ENCODE results near the gene CLPX.
"Not testable (repeated sequence)": the region's sequence is repeated elsewhere in the genome, so short reads cannot be mapped to it uniquely, and the experiment has no call there.

The CLPX gene

DNA sequence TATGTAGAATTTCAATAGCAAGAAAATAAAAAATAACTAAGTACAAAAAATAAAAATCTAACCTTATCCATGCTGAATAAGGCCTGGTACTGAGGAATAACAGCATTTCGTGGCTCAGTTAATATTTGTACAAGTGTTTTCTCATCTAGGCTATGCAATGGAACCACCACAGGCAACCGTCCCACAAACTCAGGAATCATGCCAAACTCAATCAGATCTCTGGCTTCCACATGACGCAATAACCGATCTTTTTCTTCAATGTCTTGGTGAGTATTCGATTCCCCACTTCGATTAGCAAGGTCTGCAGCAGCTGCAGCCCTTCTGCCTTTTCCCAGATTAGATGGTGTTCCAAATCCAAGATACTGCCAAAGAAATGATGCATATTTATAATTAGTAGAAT, 30.4 kb downstream of the CLPX start:
- TF ChIP-seq, protein P1, sequence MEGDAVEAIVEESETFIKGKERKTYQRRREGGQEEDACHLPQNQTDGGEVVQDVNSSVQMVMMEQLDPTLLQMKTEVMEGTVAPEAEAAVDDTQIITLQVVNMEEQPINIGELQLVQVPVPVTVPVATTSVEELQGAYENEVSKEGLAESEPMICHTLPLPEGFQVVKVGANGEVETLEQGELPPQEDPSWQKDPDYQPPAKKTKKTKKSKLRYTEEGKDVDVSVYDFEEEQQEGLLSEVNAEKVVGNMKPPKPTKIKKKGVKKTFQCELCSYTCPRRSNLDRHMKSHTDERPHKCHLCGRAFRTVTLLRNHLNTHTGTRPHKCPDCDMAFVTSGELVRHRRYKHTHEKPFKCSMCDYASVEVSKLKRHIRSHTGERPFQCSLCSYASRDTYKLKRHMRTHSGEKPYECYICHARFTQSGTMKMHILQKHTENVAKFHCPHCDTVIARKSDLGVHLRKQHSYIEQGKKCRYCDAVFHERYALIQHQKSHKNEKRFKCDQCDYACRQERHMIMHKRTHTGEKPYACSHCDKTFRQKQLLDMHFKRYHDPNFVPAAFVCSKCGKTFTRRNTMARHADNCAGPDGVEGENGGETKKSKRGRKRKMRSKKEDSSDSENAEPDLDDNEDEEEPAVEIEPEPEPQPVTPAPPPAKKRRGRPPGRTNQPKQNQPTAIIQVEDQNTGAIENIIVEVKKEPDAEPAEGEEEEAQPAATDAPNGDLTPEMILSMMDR (IDR thresholded peaks at IDR 0.05; ENCODE audit: low read length, missing control alignments), result no peak
- DNase-seq (ENCODE audit: low read depth), result no peak

DNA sequence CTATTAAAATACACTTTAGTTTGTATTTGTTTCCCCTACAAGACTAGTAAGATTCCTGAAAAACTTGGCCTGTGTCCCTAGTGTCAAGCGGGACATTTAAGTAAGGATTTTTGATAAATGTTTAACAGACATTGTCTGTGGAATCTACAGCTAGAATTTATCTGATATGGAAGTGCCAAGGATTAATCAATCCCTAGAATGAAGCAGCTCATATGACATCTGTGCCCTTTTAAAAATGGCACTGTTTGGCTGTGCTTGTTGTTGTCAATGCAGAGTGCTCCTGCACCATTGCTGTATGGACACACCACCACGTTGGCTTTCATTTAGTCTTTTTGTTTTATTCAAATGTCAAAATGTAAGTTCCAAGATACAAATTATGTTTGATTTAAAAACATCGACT, 37.2 kb downstream of the CLPX start:
- H3K4me3 ChIP-seq (replicated peaks; ENCODE audit: low read depth, low read length), result no peak overlapping the region
- no peak for DNase-seq (ENCODE audit: low read depth)
- TF ChIP-seq, protein P1 (IDR thresholded peaks at IDR 0.05; ENCODE audit: low read length, missing control alignments), result no peak

More for the DNA sequence above, 30.4 kb downstream of the CLPX start:
- no peak overlapping the region for H3K4me3 ChIP-seq (replicated peaks; ENCODE audit: low read depth, low read length)

- no peak overlapping the region for H3K4me3 ChIP-seq (replicated peaks; ENCODE audit: low read depth, low read length)
- TF ChIP-seq, protein P1 (IDR thresholded peaks at IDR 0.05; ENCODE audit: low read length, missing control alignments), result no peak
- DNase-seq (ENCODE audit: low read depth), result no peak
Measured at GRCh38 chr15:65146438-65146837, 38.7 kb downstream of the CLPX start.

- not testable (repeated sequence) for DNase-seq (ENCODE audit: low read depth); H3K4me3 ChIP-seq (replicated peaks; ENCODE audit: low read depth, low read length)
Measured at GRCh38 chr15:65138631-65139030, 46.5 kb downstream of the CLPX start.

GRCh38 chr15:65137893-65138292, 47.2 kb downstream of the CLPX start:
- H3K4me3 ChIP-seq (replicated peaks; ENCODE audit: low read depth, low read length); DNase-seq (ENCODE audit: low read depth): not testable (repeated sequence)

DNA sequence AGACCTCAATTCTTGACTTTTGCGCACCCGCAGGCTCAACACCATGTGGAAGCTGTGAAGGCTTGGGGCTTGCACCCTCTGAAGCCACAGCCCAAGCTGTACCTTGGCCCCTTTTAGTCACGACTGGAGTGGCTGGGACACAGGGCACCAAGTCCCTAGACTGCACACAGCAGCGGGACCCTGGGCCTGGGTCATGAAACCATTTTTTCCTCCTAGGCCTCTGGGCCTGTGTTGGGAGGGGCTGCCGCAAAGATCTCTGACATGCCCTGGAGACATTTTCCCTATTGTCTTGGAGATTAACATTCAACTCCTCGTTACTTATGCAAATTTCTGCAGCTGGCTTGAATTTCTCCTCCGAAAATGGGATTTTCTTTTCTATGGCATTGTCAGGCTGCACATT, 48.1 kb downstream of the CLPX start:
- not testable (repeated sequence) for DNase-seq (ENCODE audit: low read depth); H3K4me3 ChIP-seq (replicated peaks; ENCODE audit: low read depth, low read length)

- TF ChIP-seq, protein P1 (IDR thresholded peaks at IDR 0.05; ENCODE audit: low read length, missing control alignments), result no peak
- DNase-seq (ENCODE audit: low read depth), result no peak
- H3K4me3 ChIP-seq (replicated peaks; ENCODE audit: low read depth, low read length), result no peak overlapping the region
Measured at GRCh38 chr15:65134538-65134937, 50.6 kb downstream of the CLPX start.

- TF ChIP-seq, protein P1 (IDR thresholded peaks at IDR 0.05; ENCODE audit: low read length, missing control alignments), result no peak
- peak within 1 kb of the TSS; percentile 65 for H3K4me3 ChIP-seq (replicated peaks; ENCODE audit: low read depth, low read length)
Measured at GRCh38 chr15:65133548-65134200, 51.5 kb downstream of the CLPX start, which contains the start of gene PDCD7. PDCD7 (minus strand) TSS chr15:65133808; CDS start chr15:65133781, 27 bp downstream.

More at GRCh38 chr15:65133548-65134200, 51.5 kb downstream of the CLPX start, which contains the start of gene PDCD7:
- DNase-seq (ENCODE audit: low read depth), result peak; percentile 94
